Smooth muscle cell (in vitro differentiated cells): ENCODE measurements around the gene ADAMTS9. TPM values are rescaled to one million over a fixed set of nuclear protein-coding genes. Genes with fewer than 3 reads are reported as not detected.

ENCODE experiments used
- DNase-seq: peaks from one replicate; lab custom pipeline; 2025; ENCODE audit not compliant: unreplicated experiment; lab: John Stamatoyannopoulos, UW
- H2AFZ ChIP-seq: fragments of 200-600 bp; sonication (generic); 2 replicates; pipeline ENCODE4 v1.6.0; 2016; ENCODE audit warnings: antibody characterized with exemption, low read depth, mild to moderate bottlenecking
- H3F3A ChIP-seq: fragments of 200-600 bp; sonication (generic); 2 replicates; pipeline ENCODE4 v1.6.0; 2017; ENCODE audit warnings: antibody characterized with exemption, low read depth
- H3K27ac ChIP-seq: fragments of 200-600 bp; sonication (generic); 2 replicates; pipeline ENCODE4 v1.5.1; 2016; ENCODE audit warnings: low read depth, mild to moderate bottlenecking
- H3K27me3 ChIP-seq: fragments of 200-600 bp; sonication (generic); 2 replicates; pipeline ENCODE4 v1.6.1; 2016; ENCODE audit warnings: low read depth, mild to moderate bottlenecking
- H3K36me3 ChIP-seq: fragments of 200-600 bp; sonication (generic); 2 replicates; pipeline ENCODE4 v1.5.1; 2016; ENCODE audit warnings: low read depth
- H3K4me1 ChIP-seq: fragments of 200-600 bp; sonication (generic); 2 replicates; pipeline ENCODE4 v1.5.1; 2016; ENCODE audit warnings: low read depth
- H3K4me2 ChIP-seq: fragments of 200-600 bp; sonication (generic); 2 replicates; pipeline ENCODE4 v1.6.0; 2016; ENCODE audit warnings: mild to moderate bottlenecking
- H3K4me3 ChIP-seq: fragments of 200-600 bp; sonication (generic); 2 replicates; pipeline ENCODE4 v1.5.1; 2016; ENCODE audit warnings: mild to moderate bottlenecking
- H3K79me2 ChIP-seq: fragments of 200-600 bp; sonication (generic); 2 replicates; pipeline ENCODE4 v1.6.0; 2016; ENCODE audit warnings: low read depth, mild to moderate bottlenecking
- H3K9ac ChIP-seq: fragments of 200-600 bp; sonication (generic); 2 replicates; pipeline ENCODE4 v1.6.0; 2016; ENCODE audit warnings: low read depth
- H3K9me3 ChIP-seq: fragments of 200-600 bp; sonication (generic); replicated peaks from 2 replicates; pipeline ENCODE4 v1.5.1; 2016; ENCODE audit warnings: low read depth
- H4K20me1 ChIP-seq: fragments of 200-600 bp; sonication (generic); 2 replicates; pipeline ENCODE4 v1.6.0; 2016; ENCODE audit warnings: low read depth
- CTCF ChIP-seq: fragments of 200-600 bp; sonication (generic); IDR thresholded peaks from 2 replicates; pipeline ENCODE4 v1.5.1; 2017; ENCODE audit warnings: borderline replicate concordance, mild to moderate bottlenecking, antibody characterized with exemption; ENCODE audit not compliant: insufficient read depth, poor library complexity, severe bottlenecking
- WGBS: methylation state at CpG from one replicate; pipeline ENCODE4 v1.1.7; 2016; ENCODE audit warnings: low lambda C conversion rate; 5-methylcytosine and 5-hydroxymethylcytosine counted together
- polyA plus RNA-seq: library from polyadenylated mRNA; unstranded; fragments of >200 nt; fragmentation: Nextera tagmentation; extraction: Ambion mirVana; gene quantifications from 2 replicates; pipeline ENCODE4 v1.2.1, GENCODE V29; 2016
- total RNA-seq: library from RNA; depleted of rRNA; stranded (reverse); fragments of >200 nt; gene quantifications from 2 replicates; pipeline ENCODE4 v1.2.3, GENCODE V29; 2014

The ADAMTS9 gene
- total and polyA plus RNA-seq, 2 experiments from 2014 or later = 18.7 to 66.6 TPM

- peak overlapping the region; percentile 76 for H3K4me2 ChIP-seq
- peaks cover 5% of the 10 kb centered on the region for H3K36me3 ChIP-seq
- H3K4me1 ChIP-seq = peaks cover 22% of the 10 kb centered on the region
- H3F3A ChIP-seq = peaks cover 19% of the 10 kb centered on the region
- no peak overlapping the region for H3K4me3 ChIP-seq
- peaks cover 3% of the 10 kb centered on the region for H4K20me1 ChIP-seq
- H3K79me2 ChIP-seq = peaks cover 77% of the 10 kb centered on the region
- DNase-seq = peak; percentile 6
- no peak for TF ChIP-seq CTCF
- H3K9me3 ChIP-seq = no peaks in the 10 kb centered on the region
- peak overlapping the region; percentile 57 for H2AFZ ChIP-seq
- H3K9ac ChIP-seq = peak overlapping the region; percentile 77
- WGBS = 5% methylated on average over 4 of the region's 4 CpGs
- H3K27ac ChIP-seq = peak overlapping the region; percentile 95
- no peaks in the 10 kb centered on the region for H3K27me3 ChIP-seq
These were observed 13.2 kb downstream of the ADAMTS9 start for GRCh38 chr3:64674591-64675076.

- peaks cover 27% of the 10 kb centered on the region for H3K4me1 ChIP-seq
- no peaks in the 10 kb centered on the region for H3K9me3 ChIP-seq
- no peak for DNase-seq
- no peak overlapping the region for H2AFZ ChIP-seq
- no peaks in the 10 kb centered on the region for H3K36me3 ChIP-seq
- no peaks in the 10 kb centered on the region for H3K27me3 ChIP-seq
- H3K9ac ChIP-seq = no peak overlapping the region
- peaks cover 74% of the 10 kb centered on the region for H3K79me2 ChIP-seq
- H3K4me3 ChIP-seq = no peak overlapping the region
- no peak for TF ChIP-seq CTCF
- peak overlapping the region; percentile 95 for H3K27ac ChIP-seq
- H4K20me1 ChIP-seq = peaks cover 3% of the 10 kb centered on the region
- H3K4me2 ChIP-seq = peak overlapping the region; percentile 76
- WGBS = 50% methylated on average over 7 of the region's 7 CpGs
- peaks cover 19% of the 10 kb centered on the region for H3F3A ChIP-seq
These were observed 14.6 kb downstream of the ADAMTS9 start for GRCh38 chr3:64673159-64673715.

- peaks cover 91% of the 10 kb centered on the region for H3K79me2 ChIP-seq
- peaks cover 16% of the 10 kb centered on the region for H3K4me1 ChIP-seq
- no peak overlapping the region for H3K4me3 ChIP-seq
- H4K20me1 ChIP-seq = peaks cover 3% of the 10 kb centered on the region
- no peak overlapping the region for H3K9ac ChIP-seq
- H3K4me2 ChIP-seq = peak overlapping the region; percentile 33
- no peaks in the 10 kb centered on the region for H3K36me3 ChIP-seq
- H3F3A ChIP-seq = peaks cover 7% of the 10 kb centered on the region
- peak overlapping the region; percentile 10 for H3K27ac ChIP-seq
- 48% methylated on average over 10 of the region's 10 CpGs for WGBS
- TF ChIP-seq CTCF = no peak
- DNase-seq = no peak
- H3K27me3 ChIP-seq = no peaks in the 10 kb centered on the region
- no peaks in the 10 kb centered on the region for H3K9me3 ChIP-seq
- H2AFZ ChIP-seq = no peak overlapping the region
These were observed 19.0 kb downstream of the ADAMTS9 start for GRCh38 chr3:64668582-64669510.
